ENCODE results near the gene LSM2.

DNA sequence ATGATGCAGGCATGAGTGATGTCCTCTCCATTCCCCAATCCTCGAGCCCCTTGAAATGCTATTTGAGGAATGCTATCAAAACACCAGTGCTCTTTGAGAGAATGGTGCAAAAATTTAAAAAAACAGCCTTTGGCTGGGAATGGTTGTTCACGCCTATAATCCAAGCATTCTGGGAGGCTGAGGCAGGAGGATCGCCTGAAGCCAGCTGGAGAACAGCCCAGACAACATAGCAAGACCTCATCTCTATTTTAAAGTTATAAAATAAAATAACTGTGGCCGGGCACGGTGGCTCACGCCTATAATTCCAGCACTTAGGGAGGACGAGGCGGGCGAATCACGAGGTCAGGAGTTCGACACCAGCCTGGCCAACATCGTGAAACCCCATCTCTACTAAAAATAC is 7.0 kb downstream of the LSM2 start:
- TF ChIP-seq, protein P1, sequence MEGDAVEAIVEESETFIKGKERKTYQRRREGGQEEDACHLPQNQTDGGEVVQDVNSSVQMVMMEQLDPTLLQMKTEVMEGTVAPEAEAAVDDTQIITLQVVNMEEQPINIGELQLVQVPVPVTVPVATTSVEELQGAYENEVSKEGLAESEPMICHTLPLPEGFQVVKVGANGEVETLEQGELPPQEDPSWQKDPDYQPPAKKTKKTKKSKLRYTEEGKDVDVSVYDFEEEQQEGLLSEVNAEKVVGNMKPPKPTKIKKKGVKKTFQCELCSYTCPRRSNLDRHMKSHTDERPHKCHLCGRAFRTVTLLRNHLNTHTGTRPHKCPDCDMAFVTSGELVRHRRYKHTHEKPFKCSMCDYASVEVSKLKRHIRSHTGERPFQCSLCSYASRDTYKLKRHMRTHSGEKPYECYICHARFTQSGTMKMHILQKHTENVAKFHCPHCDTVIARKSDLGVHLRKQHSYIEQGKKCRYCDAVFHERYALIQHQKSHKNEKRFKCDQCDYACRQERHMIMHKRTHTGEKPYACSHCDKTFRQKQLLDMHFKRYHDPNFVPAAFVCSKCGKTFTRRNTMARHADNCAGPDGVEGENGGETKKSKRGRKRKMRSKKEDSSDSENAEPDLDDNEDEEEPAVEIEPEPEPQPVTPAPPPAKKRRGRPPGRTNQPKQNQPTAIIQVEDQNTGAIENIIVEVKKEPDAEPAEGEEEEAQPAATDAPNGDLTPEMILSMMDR (optimal IDR thresholded peaks at IDR 0.05 in 1 of 3, IDR thresholded peaks at IDR 0.05 in 1 of 3, conservative IDR thresholded peaks at IDR 0.05 in 1 of 3; ENCODE audit: extremely low read depth in 1 of 3, insufficient read depth in 2 of 3, low read length in 3 of 3), result no peak
- TF ChIP-seq EZH2 (IDR thresholded peaks at IDR 0.05; ENCODE audit: low read length), result no peak
